Liver (tissue), 9 donors: ENCODE results near the gene VASN. TPM values are rescaled to one million over a fixed set of nuclear protein-coding genes. Genes with fewer than 3 reads are reported as not detected.

Experiments used
- DNase-seq: peaks from one replicate; pipeline ENCODE4 v3.0.0-alpha.2; 2017; ENCODE audit warnings: low spot score
- H3K27ac ChIP-seq, 2 donors: one replicate each; pipeline ENCODE4 v1.7.0; 2013; ENCODE audit warnings: inconsistent platforms in 2 of 2, low read length in 2 of 2, control low read depth in 1 of 2, low read depth in 1 of 2, mild to moderate bottlenecking in 1 of 2
- H3K27me3 ChIP-seq, 4 donors: one replicate each; pipeline versions ENCODE4 v1.6.1 to v1.7.0; 2013; ENCODE audit warnings: low read length in 3 of 4, inconsistent platforms in 1 of 4, mild to moderate bottlenecking in 1 of 4, moderate library complexity in 1 of 4; ENCODE audit not compliant: control insufficient read depth in 4 of 4, insufficient read depth in 4 of 4
- H3K36me3 ChIP-seq, 4 donors: one replicate each; pipeline versions ENCODE4 v1.6.1 to v1.7.0; 2013; ENCODE audit warnings: low read length in 3 of 4, mild to moderate bottlenecking in 3 of 4, low read depth in 1 of 4, moderate library complexity in 1 of 4; ENCODE audit not compliant: control insufficient read depth in 4 of 4, insufficient read depth in 3 of 4
- H3K4me1 ChIP-seq, 4 donors: one replicate each; pipeline versions ENCODE4 v1.6.1 to v1.7.0; 2013; ENCODE audit warnings: low read length in 3 of 4, mild to moderate bottlenecking in 3 of 4, moderate library complexity in 1 of 4; ENCODE audit not compliant: control insufficient read depth in 4 of 4, insufficient read depth in 4 of 4
- H3K4me3 ChIP-seq, 3 donors: one replicate each; pipeline versions ENCODE4 v1.6.1 to v1.7.0; 2013; ENCODE audit warnings: low read length in 3 of 3, control low read depth in 1 of 3, low read depth in 1 of 3, mild to moderate bottlenecking in 1 of 3
- H3K9ac ChIP-seq, 2 donors: one replicate each; pipeline ENCODE4 v1.7.0; 2013; ENCODE audit warnings: low read length in 2 of 2, mild to moderate bottlenecking in 2 of 2, moderate library complexity in 2 of 2, control low read depth in 1 of 2, low read depth in 1 of 2
- H3K9me3 ChIP-seq, 4 donors: one replicate each; pipeline versions ENCODE4 v1.6.1 to v1.7.0; 2013; ENCODE audit warnings: low read length in 3 of 4; ENCODE audit not compliant: control insufficient read depth in 4 of 4
- EGR1 ChIP-seq, 2 donors: IDR thresholded peaks; 2 replicates each; pipeline ENCODE4 v1.6.1; 2016 to 2018; ENCODE audit warnings: antibody characterized with exemption in 2 of 2, low read depth in 2 of 2
- FOXA1 ChIP-seq: IDR thresholded peaks from 2 replicates; pipeline ENCODE4 v1.6.1; 2016; ENCODE audit warnings: antibody characterized with exemption
- FOXA2 ChIP-seq: IDR thresholded peaks from 2 replicates; pipeline ENCODE4 v1.6.1; 2016; ENCODE audit warnings: antibody characterized with exemption
- GABPA ChIP-seq, 2 donors: IDR thresholded peaks in 1 of 2; conservative IDR thresholded peaks in 1 of 2; 2 replicates each; pipeline ENCODE4 v1.6.1; 2016; ENCODE audit warnings: antibody characterized with exemption in 2 of 2, mild to moderate bottlenecking in 1 of 2, moderate library complexity in 1 of 2
- HNF4A ChIP-seq, 2 donors: conservative IDR thresholded peaks; 2 replicates each; pipeline ENCODE4 v1.6.1; 2016; ENCODE audit warnings: antibody characterized with exemption in 2 of 2, mild to moderate bottlenecking in 2 of 2
- HNF4G ChIP-seq: IDR thresholded peaks from 2 replicates; pipeline ENCODE4 v1.6.1; 2016; ENCODE audit warnings: antibody characterized with exemption
- JUND ChIP-seq, 2 donors: IDR thresholded peaks; 2 replicates each; pipeline ENCODE4 v1.6.1; 2016; ENCODE audit warnings: antibody characterized with exemption in 2 of 2
- RAD21 ChIP-seq, 2 donors: IDR thresholded peaks; 2 replicates each; pipeline ENCODE4 v1.6.1; 2016; ENCODE audit warnings: antibody characterized with exemption in 2 of 2, mild to moderate bottlenecking in 2 of 2
- RXRA ChIP-seq, 2 donors: IDR thresholded peaks; 2 replicates each; pipeline ENCODE4 v1.6.1; 2017 to 2018; ENCODE audit warnings: antibody characterized with exemption in 2 of 2, mild to moderate bottlenecking in 1 of 2
- SP1 ChIP-seq: IDR thresholded peaks from 2 replicates; pipeline ENCODE4 v1.6.1; 2018; ENCODE audit warnings: antibody characterized with exemption, mild to moderate bottlenecking
- YY1 ChIP-seq: IDR thresholded peaks from 2 replicates; pipeline ENCODE4 v1.6.1; 2016; ENCODE audit warnings: antibody characterized with exemption, mild to moderate bottlenecking
- WGBS: extraction: QIAGEN DNeasy Blood & Tissue Kit; methylation state at CpG from one replicate; pipeline ENCODE4 v1.1.7; 2013; 5-methylcytosine and 5-hydroxymethylcytosine counted together
- polyA plus RNA-seq, 2 donors: library from polyadenylated mRNA; stranded (reverse) in 1 of 2; unstranded in 1 of 2; fragments of 200-250 nt in 1 of 2; fragments of >200 nt in 1 of 2; fragmentation: Nextera tagmentation in 1 of 2; extraction: Ambion mirVana in 1 of 2; gene quantifications; one replicate each; pipeline versions ENCODE4 v1.2.1 to v1.2.3, GENCODE V29; 2013 to 2015
- total RNA-seq, 2 donors: library from RNA; depleted of rRNA; stranded (reverse); fragments of >200 nt; gene quantifications; one replicate each; pipeline ENCODE4 v1.2.3, GENCODE V29; 2014
- TF ChIP-seq, protein P1 (sequence below): IDR thresholded peaks from 2 replicates; pipeline ENCODE4 v1.6.1; 2016; ENCODE audit warnings: antibody characterized with exemption
- TF ChIP-seq, protein P2 (sequence below): fragments of 150-350 bp; IDR thresholded peaks from 2 replicates; pipeline ENCODE4 v1.5.1; 2017; ENCODE audit warnings: improper control_type of control experiment, low read depth, low read length; ENCODE audit not compliant: missing input control
- TF ChIP-seq, protein P3 (sequence below): IDR thresholded peaks from 2 replicates; pipeline ENCODE4 v1.6.1; 2016; ENCODE audit warnings: antibody characterized with exemption
- TF ChIP-seq, protein P4 (sequence below): IDR thresholded peaks from 2 replicates; pipeline ENCODE4 v1.6.1; 2016; ENCODE audit warnings: antibody characterized with exemption
- donor health status: healthy.
- donor health status: healthy.
- donor health status: healthy.
- donor health status: healthy.
- donor health status: healthy.

VASN gene
- total and polyA plus RNA-seq, 4 donors: 6.2 to 26.9 (median 21.2) TPM

DNA sequence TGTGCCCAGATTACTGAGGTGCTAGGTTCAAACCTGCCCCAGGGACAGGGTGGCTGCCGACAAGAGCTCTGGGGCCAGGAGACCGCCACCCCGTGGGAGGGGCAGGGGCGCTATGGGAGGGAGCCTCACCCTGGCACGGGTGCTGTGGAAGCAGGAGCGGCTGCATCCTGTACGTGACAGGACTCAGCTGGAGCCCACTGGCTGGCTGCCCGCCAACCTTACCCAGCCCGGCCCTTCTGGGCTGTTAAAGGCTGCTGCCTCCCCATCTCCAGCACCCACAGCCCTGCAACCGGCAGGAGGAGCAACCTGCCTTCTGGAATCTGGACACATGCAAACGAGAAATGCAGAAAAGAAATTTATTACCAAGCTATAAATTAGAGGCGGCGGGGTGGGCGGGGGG lies 31.7 kb upstream of the VASN start (continued):
- TF ChIP-seq, protein P1, sequence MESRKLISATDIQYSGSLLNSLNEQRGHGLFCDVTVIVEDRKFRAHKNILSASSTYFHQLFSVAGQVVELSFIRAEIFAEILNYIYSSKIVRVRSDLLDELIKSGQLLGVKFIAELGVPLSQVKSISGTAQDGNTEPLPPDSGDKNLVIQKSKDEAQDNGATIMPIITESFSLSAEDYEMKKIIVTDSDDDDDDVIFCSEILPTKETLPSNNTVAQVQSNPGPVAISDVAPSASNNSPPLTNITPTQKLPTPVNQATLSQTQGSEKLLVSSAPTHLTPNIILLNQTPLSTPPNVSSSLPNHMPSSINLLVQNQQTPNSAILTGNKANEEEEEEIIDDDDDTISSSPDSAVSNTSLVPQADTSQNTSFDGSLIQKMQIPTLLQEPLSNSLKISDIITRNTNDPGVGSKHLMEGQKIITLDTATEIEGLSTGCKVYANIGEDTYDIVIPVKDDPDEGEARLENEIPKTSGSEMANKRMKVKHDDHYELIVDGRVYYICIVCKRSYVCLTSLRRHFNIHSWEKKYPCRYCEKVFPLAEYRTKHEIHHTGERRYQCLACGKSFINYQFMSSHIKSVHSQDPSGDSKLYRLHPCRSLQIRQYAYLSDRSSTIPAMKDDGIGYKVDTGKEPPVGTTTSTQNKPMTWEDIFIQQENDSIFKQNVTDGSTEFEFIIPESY: no peak
- TF ChIP-seq RXRA (IDR thresholded peaks at IDR 0.05) (no peak), SP1 (no peak), FOXA2 (no peak), EGR1 (IDR thresholded peaks at IDR 0.05; ENCODE audit: low read depth in 2 of 2) (no peak), HNF4A (conservative IDR thresholded peaks at IDR 0.05) (no peak), JUND (IDR thresholded peaks at IDR 0.05) (no peak)
- TF ChIP-seq, protein P2, sequence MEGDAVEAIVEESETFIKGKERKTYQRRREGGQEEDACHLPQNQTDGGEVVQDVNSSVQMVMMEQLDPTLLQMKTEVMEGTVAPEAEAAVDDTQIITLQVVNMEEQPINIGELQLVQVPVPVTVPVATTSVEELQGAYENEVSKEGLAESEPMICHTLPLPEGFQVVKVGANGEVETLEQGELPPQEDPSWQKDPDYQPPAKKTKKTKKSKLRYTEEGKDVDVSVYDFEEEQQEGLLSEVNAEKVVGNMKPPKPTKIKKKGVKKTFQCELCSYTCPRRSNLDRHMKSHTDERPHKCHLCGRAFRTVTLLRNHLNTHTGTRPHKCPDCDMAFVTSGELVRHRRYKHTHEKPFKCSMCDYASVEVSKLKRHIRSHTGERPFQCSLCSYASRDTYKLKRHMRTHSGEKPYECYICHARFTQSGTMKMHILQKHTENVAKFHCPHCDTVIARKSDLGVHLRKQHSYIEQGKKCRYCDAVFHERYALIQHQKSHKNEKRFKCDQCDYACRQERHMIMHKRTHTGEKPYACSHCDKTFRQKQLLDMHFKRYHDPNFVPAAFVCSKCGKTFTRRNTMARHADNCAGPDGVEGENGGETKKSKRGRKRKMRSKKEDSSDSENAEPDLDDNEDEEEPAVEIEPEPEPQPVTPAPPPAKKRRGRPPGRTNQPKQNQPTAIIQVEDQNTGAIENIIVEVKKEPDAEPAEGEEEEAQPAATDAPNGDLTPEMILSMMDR: no peak
- TF ChIP-seq, protein P3, sequence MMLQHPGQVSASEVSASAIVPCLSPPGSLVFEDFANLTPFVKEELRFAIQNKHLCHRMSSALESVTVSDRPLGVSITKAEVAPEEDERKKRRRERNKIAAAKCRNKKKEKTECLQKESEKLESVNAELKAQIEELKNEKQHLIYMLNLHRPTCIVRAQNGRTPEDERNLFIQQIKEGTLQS: no peak

DNA sequence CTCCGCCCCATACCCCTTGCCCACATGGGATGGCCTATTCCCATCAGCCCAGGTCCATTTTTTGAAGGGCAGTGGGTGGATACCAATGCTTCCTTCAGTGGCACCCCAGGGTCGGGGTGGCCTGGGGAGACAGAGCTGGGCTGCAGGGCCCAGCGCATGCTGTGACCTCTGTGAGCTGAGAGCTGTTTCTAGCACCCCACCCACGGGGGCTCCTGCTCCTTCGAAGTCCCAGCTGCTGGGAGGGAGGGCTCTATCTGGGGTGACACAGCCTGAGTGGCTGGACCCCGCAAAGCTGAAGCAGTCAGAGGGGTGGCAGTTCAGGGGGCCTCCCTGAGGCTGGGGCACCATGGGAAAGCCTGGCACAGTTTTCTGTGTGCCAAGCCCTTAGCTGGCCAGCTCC lies 31.2 kb upstream of the VASN start:
- H3K9me3 ChIP-seq: no peaks in the 10 kb centered on the region
- H3K4me3 ChIP-seq: no peak overlapping the region
- H3K36me3 ChIP-seq: peaks cover 0 to 19% (median 12%) of the 10 kb centered on the region in 4 donors
- no peak overlapping the region for H3K9ac ChIP-seq
- DNase-seq: no peak
- H3K27ac ChIP-seq: no peak overlapping the region
- TF ChIP-seq HNF4A (conservative IDR thresholded peaks at IDR 0.05) (no peak), HNF4G (no peak), SP1 (no peak), FOXA2 (no peak), GABPA (IDR thresholded peaks at IDR 0.05 in 1 of 2, conservative IDR thresholded peaks at IDR 0.05 in 1 of 2) (no peak), RAD21 (IDR thresholded peaks at IDR 0.05) (no peak), YY1 (no peak), RXRA (IDR thresholded peaks at IDR 0.05) (no peak), FOXA1 (no peak), JUND (IDR thresholded peaks at IDR 0.05) (no peak), EGR1 (IDR thresholded peaks at IDR 0.05; ENCODE audit: low read depth in 2 of 2) (no peak)
- TF ChIP-seq, protein P1: no peak
- TF ChIP-seq, protein P2: no peak
- TF ChIP-seq, protein P4, sequence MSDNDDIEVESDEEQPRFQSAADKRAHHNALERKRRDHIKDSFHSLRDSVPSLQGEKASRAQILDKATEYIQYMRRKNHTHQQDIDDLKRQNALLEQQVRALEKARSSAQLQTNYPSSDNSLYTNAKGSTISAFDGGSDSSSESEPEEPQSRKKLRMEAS: no peak
- TF ChIP-seq, protein P3: no peak
- H3K4me1 ChIP-seq: peaks cover 0 to 8% (median 7%) of the 10 kb centered on the region in 4 donors
- WGBS: 94% methylated on average over 6 of the region's 6 CpGs
- H3K27me3 ChIP-seq: no peaks in the 10 kb centered on the region
